ENCODE results near the gene PDLIM1.

Gene PDLIM1

GRCh38 chr10:95290461-95291364, at the start of gene PDLIM1:
Gene PDLIM1 (minus strand): TSS chr10:95291003. CDS start chr10:95290915, 88 bp downstream.
- peak; percentile 48 for DNase-seq

GRCh38 chr10:95339863-95340262, 49.1 kb upstream of the PDLIM1 start:
- DNase-seq = no peak

DNA sequence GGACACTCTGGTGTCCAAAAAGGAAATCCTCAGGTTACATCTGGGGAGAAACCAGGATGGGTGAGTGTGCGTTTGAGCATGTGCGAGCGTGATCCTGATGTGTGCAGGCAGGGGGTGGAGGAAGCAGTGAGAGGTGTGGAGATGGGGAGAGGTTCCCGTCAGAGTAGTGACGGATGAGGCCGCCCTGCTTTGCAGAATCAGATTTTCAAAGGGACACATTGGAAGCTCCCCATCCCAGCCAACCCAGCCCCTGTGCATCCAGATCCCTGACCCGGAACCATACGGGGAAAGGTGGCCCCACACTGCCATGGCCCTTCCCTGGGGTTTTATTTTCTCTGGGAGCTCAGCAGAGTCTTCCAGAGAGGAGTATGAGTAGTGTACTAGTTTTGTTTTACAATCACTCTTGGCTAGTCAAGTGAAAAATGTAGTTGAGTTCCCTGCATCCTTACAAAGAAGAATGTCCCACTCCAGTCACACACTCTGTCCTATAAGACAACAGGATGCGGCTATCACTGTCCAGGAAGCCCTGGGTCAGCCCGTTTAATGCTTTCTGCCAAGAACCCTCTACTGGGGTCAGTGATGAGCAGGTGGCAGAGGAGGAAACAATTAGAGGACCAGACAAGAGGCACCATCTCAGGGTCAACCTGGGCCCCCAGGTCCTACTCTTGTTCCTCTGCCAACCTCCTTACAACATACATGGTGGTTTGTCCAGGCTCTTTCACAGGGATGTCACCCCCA, 46.8 kb upstream of the PDLIM1 start:
- DNase-seq = no peak

DNA sequence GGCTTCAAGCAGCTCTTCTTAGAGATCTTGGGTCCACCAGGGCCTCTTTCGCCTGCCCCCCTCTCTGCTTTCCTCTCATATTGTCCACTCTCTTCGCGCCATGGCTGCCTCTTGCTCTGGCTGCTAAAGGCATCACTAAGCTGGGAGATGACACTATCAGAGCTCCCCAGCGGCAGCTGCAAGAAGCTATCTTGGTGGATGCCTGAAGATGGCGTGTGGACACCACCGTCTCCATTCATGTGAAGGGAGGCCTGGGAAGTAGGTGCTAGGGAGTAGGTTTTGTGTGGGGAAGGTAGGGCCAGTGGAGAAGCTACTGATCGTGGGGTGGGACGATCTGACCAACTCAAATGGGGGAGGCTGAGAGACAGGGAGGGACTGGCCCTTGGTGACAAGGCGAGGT, 45.9 kb upstream of the PDLIM1 start:
- no peak for DNase-seq

DNA sequence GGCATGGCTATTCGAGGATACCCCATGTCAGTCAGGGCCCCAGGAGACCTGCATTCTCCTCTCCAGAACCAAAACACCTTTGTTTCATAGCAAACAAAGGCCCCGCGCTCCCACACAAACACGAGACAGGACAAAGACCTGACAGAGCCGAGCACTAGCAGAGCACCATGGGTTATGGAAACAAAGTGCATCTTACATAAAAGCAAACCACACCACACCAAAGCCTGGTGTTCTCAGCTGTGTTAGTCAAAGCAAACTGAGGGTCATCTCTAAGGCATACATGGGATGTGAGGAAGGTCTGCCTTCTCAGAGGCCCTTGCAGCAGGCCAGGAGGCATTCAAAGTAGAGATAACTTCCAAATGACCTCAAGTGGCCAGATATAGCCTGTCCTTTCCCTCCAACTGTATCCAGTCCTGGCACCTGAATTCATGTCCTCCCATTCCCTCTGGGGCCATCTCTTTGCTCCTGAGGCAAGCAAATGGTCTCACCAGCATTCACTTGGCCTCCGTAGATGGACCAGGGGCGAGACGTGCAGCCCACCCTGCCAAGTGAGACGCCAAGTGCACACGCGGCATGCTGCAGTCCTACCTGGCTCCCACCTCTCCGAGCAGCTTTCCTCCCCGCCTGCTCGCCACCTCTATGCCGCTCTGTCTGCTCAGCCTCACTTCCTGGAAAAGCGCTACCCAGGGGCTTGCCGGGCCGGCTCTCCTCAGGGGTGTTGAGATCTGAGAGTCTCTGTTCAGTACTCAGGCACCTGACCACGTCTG, 45.3 kb upstream of the PDLIM1 start:
- DNase-seq = no peak

DNA sequence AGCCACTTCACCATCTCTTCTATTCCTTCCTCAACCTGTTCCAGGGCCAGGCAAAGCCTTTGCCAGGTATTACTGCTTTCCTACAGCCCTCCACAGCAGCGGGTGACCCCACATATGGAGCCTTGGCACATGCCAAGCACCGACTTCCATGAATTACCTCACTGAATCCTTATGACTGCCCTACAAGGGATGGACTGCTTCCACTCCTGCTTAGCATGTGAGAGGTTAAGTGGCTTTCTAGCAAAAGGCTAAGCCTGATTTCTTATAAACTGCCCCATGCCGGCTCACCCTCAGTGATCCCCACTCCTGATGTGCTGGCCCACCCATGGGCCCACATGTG, 44.0 kb upstream of the PDLIM1 start:
- no peak for DNase-seq

DNA sequence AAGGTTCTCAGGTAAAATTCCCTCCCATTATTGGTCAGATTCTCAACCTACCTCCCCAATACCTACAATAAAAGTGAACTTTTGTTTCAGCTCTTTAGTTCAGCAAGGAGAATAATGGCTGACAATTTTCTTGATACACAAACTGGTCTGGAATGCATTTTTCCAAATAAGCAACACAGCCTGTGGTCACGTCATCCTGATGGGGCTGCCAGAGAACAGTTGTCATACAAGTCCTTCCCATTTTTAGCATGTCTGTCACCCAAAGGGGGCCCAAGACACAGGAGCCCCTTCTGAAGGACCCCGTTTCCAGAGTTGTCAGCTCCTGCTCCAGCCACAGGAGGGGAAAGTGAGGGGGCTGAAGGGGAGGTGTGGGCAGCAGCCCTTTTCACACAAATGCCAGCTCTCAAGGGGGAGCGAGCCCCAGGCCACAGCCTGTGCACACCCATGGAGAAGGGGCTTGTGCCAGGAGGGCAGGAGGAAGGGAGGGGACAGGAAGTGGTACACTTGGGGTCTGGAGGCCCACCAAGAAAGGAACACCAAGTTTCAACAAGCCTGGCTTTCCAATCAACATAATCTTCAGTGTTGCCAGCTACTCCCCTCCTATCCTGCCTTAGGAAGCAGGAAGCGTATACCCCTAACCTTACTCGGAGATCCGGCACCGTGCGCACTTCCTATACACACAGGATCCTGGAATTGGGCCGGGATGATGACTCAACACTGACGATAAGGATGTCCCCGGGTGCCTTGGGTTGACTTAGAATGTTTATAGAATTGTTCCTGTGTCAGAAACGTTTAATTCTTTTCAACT, 43.4 kb upstream of the PDLIM1 start:
- no peak for DNase-seq

DNA sequence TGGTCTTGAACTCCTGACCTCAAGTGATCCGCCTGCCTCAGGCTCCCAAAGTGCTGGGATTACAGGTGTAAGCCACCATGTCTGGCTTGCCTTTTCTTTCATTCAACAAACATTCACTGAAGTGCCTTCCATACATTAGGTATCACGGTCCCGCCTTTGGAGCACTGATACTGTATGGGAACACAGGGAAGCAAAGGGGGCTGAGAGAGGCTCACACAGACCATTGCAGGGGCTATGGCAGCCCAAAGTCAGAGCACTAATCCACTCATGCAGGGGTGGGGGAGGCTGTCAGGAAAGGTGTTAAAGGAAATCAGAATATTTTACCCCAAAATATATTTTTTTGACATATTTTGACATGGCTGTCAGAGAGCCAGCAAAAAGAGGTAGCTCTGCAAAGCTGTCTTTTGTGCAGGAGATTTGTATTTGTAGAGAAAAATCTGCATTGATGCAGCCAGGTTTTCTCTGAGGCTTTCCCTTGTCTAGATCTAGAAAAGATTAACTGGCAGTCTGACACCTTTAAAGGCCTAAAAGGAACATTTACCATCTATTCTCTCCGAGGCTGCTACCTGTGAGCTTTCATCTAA, 42.0 kb upstream of the PDLIM1 start:
- no peak for DNase-seq

- no peak for DNase-seq
Observed at GRCh38 chr10:95331596-95332130, 40.9 kb upstream of the PDLIM1 start.

DNA sequence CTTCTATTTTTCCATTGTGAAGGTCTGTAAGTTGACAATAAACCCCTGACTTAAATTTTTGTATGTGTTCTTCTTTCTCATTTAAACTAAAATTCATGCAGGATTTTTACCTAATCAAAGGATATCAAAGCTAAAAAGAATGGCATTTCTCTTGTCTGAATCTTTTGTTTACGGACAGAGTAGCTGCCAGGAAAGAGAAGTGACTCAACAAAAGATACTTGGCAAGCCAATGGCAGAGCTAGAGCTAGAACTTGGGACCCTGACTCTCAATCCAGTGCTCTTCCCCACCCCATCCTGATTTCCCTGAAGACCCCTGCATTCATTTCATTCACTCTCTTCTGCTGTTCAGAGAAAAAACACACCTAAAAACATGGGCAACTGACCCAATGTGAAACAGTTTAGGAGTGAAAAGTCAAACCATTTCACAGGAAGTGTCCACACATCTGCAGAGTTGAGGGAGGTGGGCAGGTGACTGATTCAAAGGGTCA, 40.2 kb upstream of the PDLIM1 start:
- DNase-seq = no peak

- no peak for DNase-seq
Observed at GRCh38 chr10:95329296-95329695, 38.5 kb upstream of the PDLIM1 start.

DNA sequence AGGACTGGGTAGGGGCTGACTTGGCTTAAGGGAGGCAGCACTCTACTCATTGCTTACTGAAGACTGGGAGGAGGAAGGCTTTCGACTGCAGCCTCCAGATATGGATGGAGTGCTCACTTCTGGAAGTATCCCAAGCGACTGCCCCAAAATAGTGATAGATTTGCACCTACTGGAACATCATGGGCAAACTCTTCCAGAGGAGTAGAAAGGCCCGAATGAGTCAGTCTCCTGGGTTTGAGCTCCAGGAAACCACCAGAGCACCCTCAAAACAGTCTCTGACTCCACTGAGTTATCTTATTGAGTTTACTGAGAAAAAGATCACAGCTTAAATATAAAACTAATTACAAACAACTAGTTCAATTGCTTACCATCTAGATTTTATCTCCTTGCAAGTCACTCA, 37.2 kb upstream of the PDLIM1 start:
- DNase-seq = no peak

DNA sequence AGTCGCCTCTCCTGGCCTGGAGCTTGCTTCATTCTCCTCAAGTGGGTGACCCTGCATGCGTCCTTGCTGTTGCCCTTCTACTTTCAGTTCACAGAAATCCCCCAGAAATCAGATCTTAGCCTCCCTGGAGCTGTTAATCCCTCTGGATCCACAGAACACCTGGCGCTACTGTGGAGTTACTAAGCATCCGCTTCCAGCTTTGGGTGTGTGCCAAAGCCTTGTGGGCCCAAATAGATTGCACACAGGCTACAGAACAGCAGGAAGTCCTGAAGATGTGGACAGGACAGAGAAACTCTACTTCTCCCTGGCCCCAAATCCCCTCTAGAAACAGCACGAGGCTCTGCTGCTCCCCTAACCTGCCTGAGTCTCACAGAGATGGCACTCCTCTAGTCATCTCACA, 36.6 kb upstream of the PDLIM1 start:
- no peak for DNase-seq

DNA sequence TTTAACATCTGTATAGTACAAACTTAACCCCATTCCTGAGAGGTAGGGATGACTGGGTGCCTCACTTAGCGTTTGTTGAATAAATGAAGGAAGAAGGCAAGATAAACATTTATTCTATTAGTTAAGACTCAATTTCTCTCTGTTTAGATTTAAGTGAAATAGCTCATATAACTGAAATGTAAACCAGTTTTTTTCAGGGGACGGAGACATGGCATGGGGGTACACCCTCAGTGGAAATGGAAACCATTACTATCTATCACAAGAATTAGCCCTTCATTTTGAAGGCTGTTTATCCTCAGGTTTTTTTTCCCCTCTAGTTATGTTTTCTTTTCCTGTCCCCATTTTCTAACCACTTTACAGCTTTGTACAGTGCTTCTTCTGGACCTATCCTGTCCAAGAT, 35.6 kb upstream of the PDLIM1 start:
- no peak for DNase-seq

- no peak for DNase-seq
Observed at GRCh38 chr10:95325863-95326262, 35.1 kb upstream of the PDLIM1 start.

GRCh38 chr10:95324436-95325268, 33.8 kb upstream of the PDLIM1 start:
- DNase-seq = no peak

DNA sequence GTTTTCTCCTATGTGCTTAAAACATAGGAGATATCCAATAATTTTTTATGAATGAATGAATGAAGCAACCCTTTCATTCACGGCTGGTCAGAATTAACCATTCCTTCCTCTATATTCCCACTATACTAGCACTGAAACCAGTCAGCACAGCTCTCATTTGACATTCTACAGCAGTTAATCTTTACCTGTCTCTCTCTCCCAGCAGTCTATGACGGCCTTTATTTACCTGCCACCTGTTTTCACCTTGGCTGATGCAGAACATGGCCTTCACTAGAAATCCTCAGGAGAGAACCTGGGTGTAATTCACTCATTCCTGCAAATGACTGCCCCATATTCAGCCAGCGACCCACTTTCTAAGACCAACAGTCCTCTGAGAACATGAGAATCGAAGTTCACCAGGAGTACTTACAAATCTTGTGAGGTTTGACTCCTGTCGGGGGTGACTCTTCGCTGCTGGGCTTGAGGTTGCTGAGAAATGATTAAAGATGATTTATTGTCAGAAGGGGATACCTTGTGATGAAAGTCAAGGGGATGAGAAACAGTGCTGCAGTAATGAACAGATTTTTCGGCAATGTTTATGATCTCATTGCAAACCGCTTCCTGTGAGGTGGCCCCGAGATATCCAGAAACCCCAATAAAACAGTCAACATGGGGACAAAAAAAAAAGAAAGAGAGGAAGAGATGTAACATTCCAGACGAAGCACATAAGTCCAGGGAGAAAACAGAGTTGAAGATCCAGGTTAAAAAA, 30.9 kb upstream of the PDLIM1 start:
- no peak for DNase-seq

DNA sequence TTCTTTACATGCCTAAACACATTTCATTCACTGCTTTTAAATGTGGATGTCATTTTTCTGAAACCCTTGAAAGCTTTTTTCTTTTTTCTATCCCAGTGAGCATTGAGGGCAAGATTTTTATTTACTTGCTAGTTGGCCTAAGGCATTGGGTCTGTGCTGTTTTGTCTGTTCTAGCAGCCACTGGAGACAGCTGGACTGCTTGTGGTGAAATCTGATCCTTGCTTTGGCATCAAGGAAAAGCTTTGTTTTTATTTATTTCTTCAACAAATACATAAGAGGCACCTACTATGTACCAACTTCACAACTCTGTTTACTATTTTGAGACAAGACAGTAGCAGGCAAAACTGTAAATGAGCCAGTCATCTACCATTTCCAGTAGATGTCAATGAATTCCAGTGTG, 28.4 kb upstream of the PDLIM1 start:
- no peak for DNase-seq

- DNase-seq = no peak
Observed at GRCh38 chr10:95315509-95315908, 24.7 kb upstream of the PDLIM1 start.
